Suprapubic skin (tissue), 4 donors: ENCODE measurements around the gene C2CD3. TPM values are rescaled to one million over a fixed set of nuclear protein-coding genes. Genes with fewer than 3 reads are reported as not detected.
"Not testable (repeated sequence)": the region's sequence is repeated elsewhere in the genome, so short reads cannot be mapped to it uniquely, and the experiment has no call there.

Experiments
- DNase-seq, 2 donors: peaks; one replicate each; pipeline ENCODE4 v3.0.0-alpha.2; 2019; ENCODE audit warnings: low spot score in 2 of 2
- H3K27ac ChIP-seq: fragments of 200-600 bp; sonication (generic); one replicate; pipeline ENCODE4 v1.5.1; 2019
- H3K27me3 ChIP-seq: fragments of 200-600 bp; sonication (generic); one replicate; pipeline ENCODE4 v1.5.1; 2019
- H3K36me3 ChIP-seq: fragments of 200-600 bp; sonication (generic); one replicate; pipeline ENCODE4 v1.5.1; 2019
- H3K4me1 ChIP-seq: fragments of 200-600 bp; sonication (generic); one replicate; pipeline ENCODE4 v1.5.1; 2019
- H3K4me3 ChIP-seq: fragments of 200-600 bp; sonication (generic); one replicate; pipeline ENCODE4 v1.5.1; 2019; ENCODE audit warnings: mild to moderate bottlenecking
- H3K9me3 ChIP-seq: fragments of 200-600 bp; sonication (generic); one replicate; pipeline ENCODE4 v1.5.1; 2019
- EP300 ChIP-seq: sonication (generic); formaldehyde crosslinking; IDR thresholded peaks from one replicate; pipeline ENCODE4 v1.6.1; 2017; ENCODE audit warnings: antibody characterized with exemption
- POLR2A ChIP-seq, 2 donors: fragments of 450-650 bp; IDR thresholded peaks; one replicate each; pipeline ENCODE4 v1.6.1; 2017; ENCODE audit warnings: antibody characterized with exemption in 2 of 2, mild to moderate bottlenecking in 2 of 2, moderate library complexity in 2 of 2
- POLR2AphosphoS5 ChIP-seq, 3 donors: sonication (generic); formaldehyde crosslinking; IDR thresholded peaks; one replicate each; pipeline ENCODE4 v1.6.1; 2017; ENCODE audit warnings: antibody characterized with exemption in 3 of 3
- WGBS: methylation state at CpG from one replicate; pipeline ENCODE4 v1.1.5; 2018; 5-methylcytosine and 5-hydroxymethylcytosine counted together
- total RNA-seq, 4 donors: library from RNA; depleted of rRNA; stranded (reverse); fragments of >200 nt; gene quantifications; one replicate each; pipeline ENCODE4 v1.1.0, GENCODE V29; 2016
- TF ChIP-seq, protein P1 (sequence below), 2 donors: fragments of 200-600 bp in 1 of 2; fragments of 450-650 bp in 1 of 2; sonication (generic) in 1 of 2; IDR thresholded peaks; one replicate each; pipeline ENCODE4 v1.5.1; 2016 to 2019; ENCODE audit warnings: antibody characterized with exemption in 2 of 2, mild to moderate bottlenecking in 1 of 2, moderate library complexity in 1 of 2

Gene C2CD3
- total RNA-seq, 4 donors from 2014 or later, result 16.9 to 41.3 (median 29.2) TPM

- DNase-seq, result no peak
Measured at GRCh38 chr11:74147199-74147929, 23.4 kb downstream of the C2CD3 start.

DNA sequence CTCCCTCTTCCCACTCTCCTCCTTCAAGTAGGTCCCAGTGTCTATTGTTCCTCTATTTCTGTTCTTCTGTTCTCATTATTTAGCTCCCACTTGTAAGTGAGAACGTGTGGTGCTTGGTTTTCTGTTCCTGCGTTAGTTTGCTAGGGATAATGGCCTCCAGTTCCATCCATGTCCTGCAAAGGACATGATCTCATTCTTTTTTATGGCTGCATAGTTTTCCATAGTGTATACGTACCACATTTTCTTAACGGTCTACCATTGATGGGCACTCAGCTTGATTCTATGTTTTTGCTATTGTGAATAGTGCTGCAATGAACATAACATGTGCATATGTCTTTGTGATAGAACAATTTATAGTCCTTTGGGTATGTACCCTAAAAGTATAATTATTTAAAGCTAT, 26.2 kb downstream of the C2CD3 start:
- H3K27me3 ChIP-seq, result no peaks in the 10 kb centered on the region
- 95% methylated on average over 4 of the region's 4 CpGs for WGBS
- TF ChIP-seq POLR2A (IDR thresholded peaks at IDR 0.05) (no peak), POLR2AphosphoS5 (IDR thresholded peaks at IDR 0.05) (no peak), EP300 (no peak)
- TF ChIP-seq, protein P1, sequence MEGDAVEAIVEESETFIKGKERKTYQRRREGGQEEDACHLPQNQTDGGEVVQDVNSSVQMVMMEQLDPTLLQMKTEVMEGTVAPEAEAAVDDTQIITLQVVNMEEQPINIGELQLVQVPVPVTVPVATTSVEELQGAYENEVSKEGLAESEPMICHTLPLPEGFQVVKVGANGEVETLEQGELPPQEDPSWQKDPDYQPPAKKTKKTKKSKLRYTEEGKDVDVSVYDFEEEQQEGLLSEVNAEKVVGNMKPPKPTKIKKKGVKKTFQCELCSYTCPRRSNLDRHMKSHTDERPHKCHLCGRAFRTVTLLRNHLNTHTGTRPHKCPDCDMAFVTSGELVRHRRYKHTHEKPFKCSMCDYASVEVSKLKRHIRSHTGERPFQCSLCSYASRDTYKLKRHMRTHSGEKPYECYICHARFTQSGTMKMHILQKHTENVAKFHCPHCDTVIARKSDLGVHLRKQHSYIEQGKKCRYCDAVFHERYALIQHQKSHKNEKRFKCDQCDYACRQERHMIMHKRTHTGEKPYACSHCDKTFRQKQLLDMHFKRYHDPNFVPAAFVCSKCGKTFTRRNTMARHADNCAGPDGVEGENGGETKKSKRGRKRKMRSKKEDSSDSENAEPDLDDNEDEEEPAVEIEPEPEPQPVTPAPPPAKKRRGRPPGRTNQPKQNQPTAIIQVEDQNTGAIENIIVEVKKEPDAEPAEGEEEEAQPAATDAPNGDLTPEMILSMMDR (IDR thresholded peaks at IDR 0.05), result no peak

More at GRCh38 chr11:74147199-74147929, 23.4 kb downstream of the C2CD3 start:
- H3K36me3 ChIP-seq, result no peaks in the 10 kb centered on the region
- H3K4me3 ChIP-seq, result no peak overlapping the region
- 88% methylated on average over 5 of the region's 5 CpGs for WGBS
- H3K9me3 ChIP-seq, result no peaks in the 10 kb centered on the region
- no peak overlapping the region for H3K27ac ChIP-seq
- H3K4me1 ChIP-seq, result no peaks in the 10 kb centered on the region
- TF ChIP-seq POLR2A (IDR thresholded peaks at IDR 0.05), result no peak
- TF ChIP-seq, protein P1 (IDR thresholded peaks at IDR 0.05), result no peak
- TF ChIP-seq POLR2AphosphoS5 (IDR thresholded peaks at IDR 0.05), result no peak
- TF ChIP-seq EP300, result no peak
- no peaks in the 10 kb centered on the region for H3K27me3 ChIP-seq

DNA sequence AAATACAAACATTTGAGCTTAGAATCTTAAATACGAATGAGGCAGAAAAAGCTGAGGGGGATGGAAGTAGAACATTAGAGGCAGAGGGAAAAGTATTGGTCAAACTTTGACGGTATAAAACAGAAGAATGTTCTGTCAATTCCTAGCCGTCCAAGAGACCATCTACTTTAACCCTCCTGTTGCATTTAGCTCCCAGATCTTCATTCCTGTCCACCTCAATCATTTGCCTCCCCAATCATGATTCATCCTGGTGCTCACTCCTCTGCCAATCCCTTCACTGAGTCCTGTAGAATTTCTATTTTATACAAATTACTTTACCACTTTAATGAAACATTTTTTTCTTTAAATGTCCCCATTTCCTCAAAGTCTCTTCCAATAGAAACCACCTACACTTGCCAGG, 28.2 kb downstream of the C2CD3 start:
- no peak for TF ChIP-seq POLR2AphosphoS5 (IDR thresholded peaks at IDR 0.05)
- TF ChIP-seq POLR2A (IDR thresholded peaks at IDR 0.05), result no peak
- TF ChIP-seq, protein P1 (IDR thresholded peaks at IDR 0.05), result no peak
- no peak for TF ChIP-seq EP300
- Histone ChIP-seq H3K9me3 (no peaks in the 10 kb centered on the region), H3K4me3 (no peak overlapping the region), H3K4me1 (peaks cover 17% of the 10 kb centered on the region), H3K27ac (no peak overlapping the region), H3K36me3 (no peaks in the 10 kb centered on the region), H3K27me3 (no peaks in the 10 kb centered on the region)
- DNase-seq, result no peak
- WGBS, result 87% methylated on average over 3 of the region's 3 CpGs

More for the DNA sequence above, 26.2 kb downstream of the C2CD3 start:
- no peak for DNase-seq
- no peaks in the 10 kb centered on the region for H3K36me3 ChIP-seq
- H3K4me3 ChIP-seq, result no peak overlapping the region
- H3K4me1 ChIP-seq, result peaks cover under 1% of the 10 kb centered on the region
- no peak overlapping the region for H3K27ac ChIP-seq
- no peaks in the 10 kb centered on the region for H3K9me3 ChIP-seq

DNA sequence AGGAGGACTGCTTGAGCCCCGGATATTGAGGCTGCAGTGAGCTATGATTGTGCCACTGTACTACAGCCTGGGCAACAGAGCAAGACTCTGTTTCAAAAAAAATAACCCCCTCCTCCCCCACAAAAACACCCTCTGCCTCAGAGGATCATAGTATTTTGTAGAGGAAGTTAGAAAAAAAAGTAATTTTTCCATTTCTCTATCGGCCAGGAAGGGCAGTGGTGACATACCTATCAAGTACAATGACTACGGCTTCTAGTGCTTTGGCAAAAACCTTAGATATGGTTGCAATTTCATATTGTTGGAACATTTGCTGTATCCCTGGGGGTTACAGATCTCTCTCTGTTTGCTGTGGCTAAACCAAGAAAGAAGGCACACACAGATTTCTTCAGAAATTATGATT, 28.9 kb downstream of the C2CD3 start:
- H3K27me3 ChIP-seq, result no peaks in the 10 kb centered on the region
- no peak for DNase-seq
- H3K9me3 ChIP-seq, result no peaks in the 10 kb centered on the region
- no peak overlapping the region for H3K27ac ChIP-seq
- no peak overlapping the region for H3K4me3 ChIP-seq
- WGBS, result 88% methylated on average over 3 of the region's 3 CpGs
- no peaks in the 10 kb centered on the region for H3K36me3 ChIP-seq
- peaks cover 17% of the 10 kb centered on the region for H3K4me1 ChIP-seq
- TF ChIP-seq, protein P1 (IDR thresholded peaks at IDR 0.05), result no peak
- TF ChIP-seq EP300 (no peak), POLR2A (IDR thresholded peaks at IDR 0.05) (no peak)

GRCh38 chr11:74141241-74141695, 29.5 kb downstream of the C2CD3 start:
- H3K4me1 ChIP-seq, result peaks cover 17% of the 10 kb centered on the region
- TF ChIP-seq POLR2A (IDR thresholded peaks at IDR 0.05) (no peak), EP300 (no peak), POLR2AphosphoS5 (IDR thresholded peaks at IDR 0.05) (no peak)
- TF ChIP-seq, protein P1 (IDR thresholded peaks at IDR 0.05), result no peak
- peaks cover 5% of the 10 kb centered on the region for H3K36me3 ChIP-seq
- no peak for DNase-seq
- 61% methylated on average over 2 of the region's 2 CpGs for WGBS
- no peaks in the 10 kb centered on the region for H3K27me3 ChIP-seq
- no peak overlapping the region for H3K4me3 ChIP-seq
- no peak overlapping the region for H3K27ac ChIP-seq
- no peaks in the 10 kb centered on the region for H3K9me3 ChIP-seq

DNA sequence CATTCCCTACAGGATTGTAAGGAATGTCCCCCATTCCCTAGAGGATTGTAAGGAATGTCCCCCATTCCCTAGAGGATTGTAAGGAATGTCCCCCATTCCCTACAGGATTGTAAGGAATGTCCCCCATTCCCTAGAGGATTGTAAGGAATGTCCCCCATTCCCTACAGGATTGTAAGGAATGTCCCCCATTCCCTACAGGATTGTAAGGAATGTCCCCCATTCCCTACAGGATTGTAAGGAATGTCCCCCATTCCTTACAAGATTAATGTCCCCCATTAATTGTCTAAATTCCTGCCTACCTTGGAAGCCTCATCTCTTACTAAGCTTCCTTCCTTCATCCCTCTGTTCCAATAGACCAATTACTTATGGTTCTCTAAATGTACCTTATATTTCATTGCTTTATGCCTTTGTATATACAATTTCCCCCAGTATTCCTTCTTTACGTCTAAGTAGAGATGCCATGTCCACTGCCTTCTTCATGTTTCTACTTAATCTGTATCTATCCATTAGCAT, 30.8 kb downstream of the C2CD3 start:
- DNase-seq, H3K27ac ChIP-seq, H3K27me3 ChIP-seq, H3K9me3 ChIP-seq, H3K36me3 ChIP-seq, H3K4me3 ChIP-seq: not testable (repeated sequence)
- WGBS, result 97% methylated on average over 1 of the region's 1 CpG
- peaks cover 17% of the 10 kb centered on the region for H3K4me1 ChIP-seq
